Neural progenitor cell (in vitro differentiated cells): ENCODE data around the gene GPR39.

Source experiments
- CTCF ChIP-seq: fragments of 200-600 bp; sonication (generic); IDR thresholded peaks from 2 replicates; pipeline ENCODE4 v1.5.1; 2017; ENCODE audit warnings: antibody characterized with exemption, mild to moderate bottlenecking
- EZH2 ChIP-seq: fragments of 200-600 bp; sonication (generic); IDR thresholded peaks from 2 replicates; pipeline ENCODE4 v1.6.1; 2017; ENCODE audit warnings: antibody characterized with exemption, mild to moderate bottlenecking, moderate library complexity

DNA sequence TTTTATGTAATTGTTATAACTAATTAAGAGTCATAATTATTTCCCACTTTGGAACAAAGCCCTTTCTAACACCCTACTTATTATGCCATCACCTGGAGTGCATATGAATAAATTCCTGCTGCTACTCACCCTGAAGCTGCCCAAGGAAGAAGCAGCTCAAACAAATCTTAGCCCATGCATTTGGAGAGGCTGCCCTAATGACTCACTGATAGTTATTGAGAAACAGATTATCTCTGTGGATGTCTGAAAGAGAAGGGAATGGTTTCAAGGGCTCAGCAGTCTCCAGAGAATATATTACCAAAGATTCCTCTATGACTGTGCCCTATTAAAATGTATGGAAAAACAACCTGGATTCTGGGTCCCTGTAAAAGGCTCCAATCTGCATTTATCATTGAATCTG lies 81.0 kb downstream of the GPR39 start:
- TF ChIP-seq CTCF (no peak), EZH2 (no peak)
